NCI-H345 (cell line): ENCODE data around the gene PARVA.

Source experiments
- DNase-seq: peaks from one replicate; lab custom pipeline; 2025; lab: John Stamatoyannopoulos, UW

PARVA gene

GRCh38 chr11:12376259-12377081 is 901 bp upstream of the PARVA start:
- DNase-seq = no peak

- DNase-seq = no peak
These were observed 638 bp downstream of the PARVA start for GRCh38 chr11:12377824-12378593.

- no peak for DNase-seq
These were observed 3.4 kb downstream of the PARVA start for GRCh38 chr11:12380565-12381325.

GRCh38 chr11:12381875-12382274 is 4.5 kb downstream of the PARVA start:
- peak; percentile 37 for DNase-seq

DNA sequence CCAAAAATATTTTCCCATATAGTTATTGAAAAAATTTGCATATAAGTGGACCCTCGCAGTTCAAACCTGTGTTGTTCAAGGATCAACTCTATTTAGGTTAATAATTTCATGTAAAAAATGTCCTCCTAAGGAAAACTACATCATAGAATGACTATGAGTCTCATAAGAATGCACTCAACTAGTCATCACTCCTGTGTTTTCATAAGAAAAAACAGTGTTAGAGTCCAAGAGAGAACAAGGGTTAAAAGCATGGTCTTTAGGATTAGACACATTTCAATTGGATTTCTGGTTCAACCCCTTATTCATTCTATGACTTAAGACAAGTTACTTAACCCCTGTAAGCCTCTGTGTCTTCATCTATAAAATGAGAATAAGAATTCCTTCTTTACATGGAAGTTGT is 5.1 kb downstream of the PARVA start:
- DNase-seq = no peak

DNA sequence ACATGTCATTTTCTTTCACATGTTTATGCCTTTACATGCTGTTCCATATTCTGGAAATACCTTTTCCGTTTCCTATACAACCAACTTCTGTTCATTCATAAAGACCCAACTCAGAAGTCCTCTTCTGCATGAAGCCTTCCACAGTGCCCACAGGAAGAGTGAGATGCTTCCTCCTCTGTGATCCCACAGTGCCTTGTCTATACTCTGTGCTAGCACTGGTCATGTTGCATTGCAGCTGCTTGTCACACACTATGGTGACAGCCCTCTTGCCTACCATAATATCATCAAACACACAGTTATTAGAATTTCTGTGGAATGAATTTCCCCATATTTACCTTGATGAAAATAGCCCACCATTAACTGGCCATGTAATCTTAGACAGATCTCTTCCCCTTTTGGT is 8.9 kb downstream of the PARVA start:
- DNase-seq = no peak

- no peak for DNase-seq
These were observed 9.4 kb downstream of the PARVA start for GRCh38 chr11:12386745-12387144.

DNA sequence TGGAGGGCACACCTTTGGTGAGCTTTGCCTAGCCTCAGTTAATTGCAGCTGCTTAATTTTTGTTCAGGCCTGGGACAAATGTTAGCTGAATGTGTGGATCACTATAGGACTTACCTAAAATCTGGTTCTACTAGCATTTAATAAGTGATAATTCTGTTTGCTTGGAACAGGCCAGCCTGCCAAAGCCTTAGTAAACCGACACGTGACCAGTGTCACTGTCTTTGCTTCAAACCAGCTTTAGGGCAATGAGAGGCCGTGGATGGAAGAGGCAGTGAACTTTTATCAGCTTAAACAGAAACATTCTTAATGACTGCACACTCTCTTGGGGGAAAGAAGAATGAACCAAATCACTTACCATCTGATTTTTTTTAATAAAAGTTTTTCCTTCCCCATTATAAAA is 10.8 kb downstream of the PARVA start:
- no peak for DNase-seq

DNA sequence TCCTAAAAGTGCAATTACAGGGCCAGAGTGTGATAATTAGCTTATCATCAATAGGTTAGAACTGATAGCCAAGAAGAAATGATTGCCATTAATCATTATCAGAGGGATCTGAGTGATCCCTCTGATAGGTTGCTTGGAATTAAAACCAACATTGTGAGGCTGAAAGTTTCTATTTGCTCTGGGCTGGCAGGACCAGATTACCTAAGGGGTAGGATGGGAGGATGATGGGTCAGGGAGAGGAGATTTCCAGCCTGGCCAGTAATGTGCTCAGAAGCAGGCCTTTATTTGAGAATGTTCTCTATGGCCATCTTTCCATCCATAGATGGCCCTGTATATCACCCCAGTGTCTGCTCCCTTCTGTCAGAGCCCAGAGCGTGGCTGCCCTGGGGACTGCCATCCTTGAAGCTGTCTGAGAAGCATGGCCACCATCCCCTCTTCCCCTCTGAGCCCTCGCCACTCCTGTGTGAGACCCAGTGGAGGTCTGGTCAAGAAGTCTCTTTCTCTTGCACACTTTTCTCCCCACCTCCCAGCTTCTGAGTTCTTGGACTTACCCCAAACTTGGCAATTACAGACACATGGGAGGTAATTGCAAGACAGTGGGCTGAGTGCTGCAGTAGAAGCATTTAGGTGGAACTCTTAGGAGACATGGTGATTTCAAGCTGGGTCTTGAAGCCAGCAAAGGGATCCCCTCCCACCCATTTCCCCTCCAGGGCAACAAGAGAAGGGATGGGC is 11.7 kb downstream of the PARVA start:
- DNase-seq = no peak

- DNase-seq = no peak
These were observed 12.6 kb downstream of the PARVA start for GRCh38 chr11:12389676-12390657.

DNA sequence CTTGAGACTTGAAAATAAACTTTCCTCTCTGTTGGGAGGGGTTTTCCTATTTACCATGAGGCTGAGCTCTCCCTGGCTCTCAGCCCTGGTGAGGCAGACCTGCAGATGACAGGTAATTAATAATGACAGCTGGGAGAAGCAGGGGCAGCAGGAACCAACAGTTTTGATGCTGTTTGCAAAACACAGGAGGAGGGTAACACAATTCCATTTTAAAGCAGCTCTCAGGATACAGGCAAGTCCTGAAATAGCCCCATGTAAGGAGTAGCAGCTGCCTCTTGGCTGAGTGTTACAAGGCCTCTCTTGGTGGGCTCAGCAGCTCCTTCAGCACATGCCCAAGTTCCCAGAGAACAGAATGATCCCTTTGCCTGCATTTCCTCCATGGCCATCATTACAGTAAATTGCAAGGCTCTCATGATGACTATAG is 13.3 kb downstream of the PARVA start:
- peak; percentile 22 for DNase-seq

- DNase-seq = no peak
These were observed 15.3 kb downstream of the PARVA start for GRCh38 chr11:12392672-12393071.

GRCh38 chr11:12393691-12394090 is 16.3 kb downstream of the PARVA start:
- DNase-seq = no peak

DNA sequence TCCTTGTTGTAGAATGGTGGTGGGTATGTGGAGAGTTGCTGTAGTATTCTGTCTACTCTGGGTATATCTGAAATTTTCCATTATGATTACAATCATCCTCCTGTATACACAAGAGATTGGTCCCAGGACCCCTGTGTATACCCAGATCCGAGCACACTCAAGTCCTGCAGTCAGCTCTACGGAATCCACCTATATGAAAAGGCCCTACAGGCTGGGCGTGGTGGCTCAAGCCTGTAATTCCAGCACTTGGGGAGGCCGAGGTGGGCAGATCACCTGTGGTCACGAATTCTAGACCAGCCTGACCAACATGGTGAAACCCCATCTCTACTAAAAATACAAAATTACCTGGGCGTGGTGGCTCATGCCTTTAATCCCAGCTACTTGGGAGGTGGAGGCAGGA is 17.2 kb downstream of the PARVA start:
- no peak for DNase-seq

- no peak for DNase-seq
These were observed 18.0 kb downstream of the PARVA start for GRCh38 chr11:12395333-12395732.

- DNase-seq = no peak
These were observed 20.6 kb downstream of the PARVA start for GRCh38 chr11:12397931-12398334.

- no peak for DNase-seq
These were observed 22.0 kb downstream of the PARVA start for GRCh38 chr11:12399355-12399754.

- no peak for DNase-seq
These were observed 24.7 kb downstream of the PARVA start for GRCh38 chr11:12402025-12402424.

- no peak for DNase-seq
These were observed 25.3 kb downstream of the PARVA start for GRCh38 chr11:12402691-12403120.

GRCh38 chr11:12403122-12403996 is 26.0 kb downstream of the PARVA start:
- no peak for DNase-seq
